Activated CD8-positive, alpha-beta memory T cell treated with anti-CD3 and anti-CD28 coated beads, Interleukin-2, amount 50 U/mL, for 1 hour (primary cell): Measurements from ENCODE around the gene PMEPA1.

ENCODE experiments used
- DNase-seq: peaks from one replicate; pipeline ENCODE4 v3.0.0-alpha.2; 2020; ENCODE audit errors: extremely low read depth

PMEPA1 gene

GRCh38 chr20:57609842-57610167 is 100.0 kb downstream of the PMEPA1 start:
- no peak for DNase-seq

GRCh38 chr20:57609086-57609841 is 100.6 kb downstream of the PMEPA1 start:
- no peak for DNase-seq

- no peak for DNase-seq
Measured at GRCh38 chr20:57608516-57608915, 101.3 kb downstream of the PMEPA1 start.

GRCh38 chr20:57605878-57606277 is 103.9 kb downstream of the PMEPA1 start:
- no peak for DNase-seq

GRCh38 chr20:57605045-57605444 is 104.8 kb downstream of the PMEPA1 start:
- DNase-seq, result no peak

- DNase-seq, result no peak
Measured at GRCh38 chr20:57603120-57603519, 106.7 kb downstream of the PMEPA1 start.

- no peak for DNase-seq
Measured at GRCh38 chr20:57601737-57602136, 108.1 kb downstream of the PMEPA1 start.

GRCh38 chr20:57601211-57601570 is 108.6 kb downstream of the PMEPA1 start:
- no peak for DNase-seq

- DNase-seq, result no peak
Measured at GRCh38 chr20:57600320-57601210, 109.2 kb downstream of the PMEPA1 start.

GRCh38 chr20:57598491-57598890 is 111.3 kb downstream of the PMEPA1 start:
- DNase-seq, result no peak
